GM21619 (cell line): ENCODE data around the gene SLC30A4.

Experiments
- ATAC-seq: cut with Tn5 transposase; IDR thresholded peaks from one replicate; pipeline ENCODE4 v1.9.1; 2021; ENCODE audit not compliant: unreplicated experiment

SLC30A4 gene

GRCh38 chr15:45454814-45455213 lies 67.7 kb downstream of the SLC30A4 start:
- peak; percentile 58 for ATAC-seq

DNA sequence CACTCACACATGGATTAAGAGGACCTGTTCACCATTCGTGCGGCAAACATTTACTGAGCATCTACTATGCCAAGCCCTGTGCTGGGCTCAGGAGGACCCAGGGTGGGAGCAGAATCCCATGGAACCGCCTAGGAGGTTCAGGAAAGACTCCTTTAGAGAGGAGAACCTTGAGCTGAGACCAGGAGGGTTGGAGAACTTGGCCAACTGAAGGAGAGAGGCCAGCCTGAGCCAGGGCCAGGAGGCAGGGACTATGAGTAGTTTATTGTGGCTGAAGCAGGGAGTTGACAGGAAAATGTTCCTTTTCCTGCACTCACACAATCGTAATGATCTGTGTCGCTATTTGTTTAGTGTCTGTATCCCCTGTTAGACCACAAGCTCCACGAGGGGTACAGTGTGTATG lies 71.3 kb downstream of the SLC30A4 start:
- ATAC-seq, result no peak

DNA sequence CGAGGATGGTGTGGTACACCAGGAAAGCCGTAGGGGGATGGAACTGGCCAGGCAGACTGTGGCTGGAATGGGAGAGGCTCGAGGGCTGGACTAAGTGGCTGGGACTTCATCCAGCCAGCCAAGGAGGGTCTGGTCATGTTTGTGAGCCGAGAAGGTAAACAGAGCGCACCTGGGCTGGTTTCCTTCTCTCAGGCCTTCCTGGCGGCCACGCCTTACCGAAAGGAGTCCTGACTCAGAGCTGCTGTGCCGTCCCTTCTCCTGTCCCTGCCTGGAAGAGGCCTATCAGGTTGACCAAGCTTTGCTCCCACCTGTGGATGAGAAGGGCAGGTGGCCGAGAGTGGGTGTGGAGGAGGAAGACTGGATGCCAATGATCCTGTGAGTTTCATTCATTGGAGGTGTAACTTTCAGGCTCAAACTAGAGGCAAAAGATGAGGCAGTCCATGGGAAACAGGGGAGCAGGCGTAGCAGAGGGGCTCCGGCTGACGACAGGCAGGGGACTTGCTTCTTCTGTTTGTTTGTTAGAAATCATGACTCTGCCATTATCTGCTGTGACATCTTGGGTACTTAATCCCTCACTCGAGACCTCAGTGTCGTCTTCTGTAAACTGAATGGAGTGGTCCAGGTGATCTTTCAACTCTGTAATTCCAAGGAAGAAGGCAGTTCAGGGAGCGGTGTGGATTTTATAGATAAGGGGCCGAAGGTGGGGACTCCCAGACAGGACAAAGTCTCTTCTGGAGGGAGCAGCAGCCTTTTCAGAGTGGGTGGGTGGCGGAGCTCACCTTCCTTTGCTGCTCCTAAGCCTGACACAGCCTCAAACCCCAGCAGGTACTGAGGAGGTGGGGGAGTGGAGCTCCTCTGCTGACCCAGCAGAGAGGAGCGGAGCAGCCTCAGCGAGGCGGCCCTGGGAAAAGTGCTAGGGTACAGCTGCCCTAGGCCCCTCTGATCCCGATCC lies 72.4 kb downstream of the SLC30A4 start:
- no peak for ATAC-seq

GRCh38 chr15:45449395-45449794 lies 73.2 kb downstream of the SLC30A4 start:
- no peak for ATAC-seq

DNA sequence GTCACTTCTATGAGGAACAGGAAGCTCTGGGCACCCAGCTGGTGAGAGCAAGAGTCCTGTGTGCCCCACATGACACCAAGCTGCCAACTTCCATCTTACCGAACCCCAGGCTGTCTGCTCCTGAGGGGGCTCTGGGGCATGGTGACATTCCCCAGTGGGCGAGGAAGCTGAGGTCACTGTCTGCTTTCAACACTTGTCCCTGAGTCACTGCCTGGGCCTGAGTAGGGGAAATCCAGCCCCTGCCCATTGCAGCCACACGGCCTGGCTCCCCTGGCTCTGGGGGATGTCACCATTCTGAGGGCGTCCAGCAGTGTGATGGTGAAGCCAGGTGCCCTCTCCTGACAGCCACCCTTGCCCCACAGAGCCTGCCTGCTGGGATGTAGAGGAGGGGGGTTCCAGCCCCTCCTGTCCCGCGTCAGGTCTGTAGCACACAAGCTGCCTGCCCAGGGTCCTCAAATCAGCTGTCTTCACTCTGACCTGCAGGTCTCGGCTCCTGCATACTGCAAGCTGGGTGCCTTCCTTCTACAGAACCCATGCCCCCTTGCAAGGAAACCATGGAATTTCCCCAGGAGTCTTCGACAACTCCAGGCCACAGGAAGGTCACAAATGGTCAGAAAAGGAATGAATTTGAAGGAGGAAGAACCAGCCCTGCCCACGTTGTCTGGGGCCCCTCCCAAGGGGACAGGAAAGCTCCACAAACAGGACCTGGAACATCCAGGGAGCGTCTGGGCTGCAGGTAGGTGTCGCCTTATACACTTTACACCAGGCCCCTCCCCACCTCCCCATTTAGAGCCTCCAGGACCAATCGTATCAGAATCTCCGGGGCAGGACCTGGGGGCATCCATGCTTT lies 74.3 kb downstream of the SLC30A4 start:
- ATAC-seq, result no peak

GRCh38 chr15:45443645-45444044 lies 78.9 kb downstream of the SLC30A4 start:
- ATAC-seq, result no peak

GRCh38 chr15:45442507-45443135 lies 79.9 kb downstream of the SLC30A4 start:
- ATAC-seq, result no peak

DNA sequence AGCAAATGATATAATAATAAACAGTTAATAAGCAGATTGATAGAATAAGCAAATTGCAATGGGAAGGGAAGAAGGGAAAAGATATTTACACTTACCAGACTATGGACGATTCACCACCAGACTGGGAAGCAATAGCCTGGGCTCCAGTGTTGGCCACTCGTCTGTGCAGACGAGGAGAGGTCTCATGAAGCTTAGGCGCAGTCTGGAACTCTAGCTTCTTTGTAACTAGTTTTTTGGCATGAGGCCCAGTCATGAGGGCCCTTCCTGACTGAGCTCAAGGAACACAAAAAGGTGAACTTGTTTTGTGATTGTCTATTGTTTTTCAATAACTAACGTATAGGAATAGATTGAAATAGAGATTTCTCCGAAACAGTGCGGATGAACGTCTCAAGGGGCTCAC lies 80.9 kb downstream of the SLC30A4 start:
- no peak for ATAC-seq

DNA sequence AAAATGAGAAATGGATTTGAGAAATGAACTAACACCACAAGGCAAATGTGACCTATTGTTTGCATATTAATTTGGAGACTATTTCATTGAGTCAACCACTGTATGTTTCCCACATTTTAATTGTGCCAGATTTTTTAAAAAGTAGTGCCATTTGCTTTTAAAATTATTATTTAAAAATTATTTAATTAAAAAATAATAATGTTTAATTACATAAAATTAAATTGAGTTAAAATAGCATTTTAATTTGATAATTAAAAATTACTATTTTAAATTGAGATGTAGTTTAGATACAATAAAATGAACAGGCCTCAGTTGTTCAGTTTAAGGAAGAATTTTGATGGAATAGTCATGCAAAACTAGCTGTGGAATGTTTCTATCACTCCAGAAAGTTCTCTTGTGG lies 81.5 kb downstream of the SLC30A4 start:
- ATAC-seq, result no peak

- no peak for ATAC-seq
Observed at GRCh38 chr15:45439521-45440260, 82.9 kb downstream of the SLC30A4 start.

DNA sequence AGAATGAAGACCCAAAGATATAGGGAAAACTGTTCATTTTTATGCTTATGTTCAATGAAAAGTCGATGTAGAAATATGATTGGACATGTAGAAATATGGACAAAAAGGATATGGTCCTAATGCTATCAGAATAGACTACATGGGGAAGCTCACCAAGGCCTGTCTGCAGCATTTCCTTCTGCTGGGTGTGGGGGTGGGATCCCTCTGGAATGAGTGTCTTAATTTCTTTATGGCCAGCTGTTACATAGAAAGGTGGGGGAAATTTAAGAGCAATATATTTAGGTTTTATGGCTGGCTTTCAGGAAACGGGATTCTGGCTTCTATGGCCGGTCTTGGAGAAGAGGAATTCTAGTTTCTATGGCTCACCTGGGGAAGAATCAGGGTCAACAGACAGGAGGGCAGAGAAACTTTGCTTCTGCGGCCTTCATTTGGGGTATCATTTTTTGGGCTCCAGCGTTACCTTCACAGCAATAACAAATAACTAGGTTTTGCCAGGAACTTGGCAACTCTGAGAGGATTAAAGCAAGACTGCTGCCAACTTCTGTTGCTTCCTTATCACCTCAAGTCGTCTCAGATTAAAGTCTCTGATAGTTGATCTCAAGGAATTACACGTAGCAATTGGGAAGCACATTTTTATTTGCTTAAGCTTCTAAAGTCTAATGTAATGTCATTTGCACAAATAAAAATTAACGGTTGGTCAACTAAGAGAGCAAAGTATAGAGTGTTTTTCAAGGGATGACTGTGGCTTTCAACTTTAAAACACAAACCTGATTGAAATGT lies 87.2 kb downstream of the SLC30A4 start:
- ATAC-seq, result no peak

GRCh38 chr15:45434078-45434567 lies 88.4 kb downstream of the SLC30A4 start:
- no peak for ATAC-seq

DNA sequence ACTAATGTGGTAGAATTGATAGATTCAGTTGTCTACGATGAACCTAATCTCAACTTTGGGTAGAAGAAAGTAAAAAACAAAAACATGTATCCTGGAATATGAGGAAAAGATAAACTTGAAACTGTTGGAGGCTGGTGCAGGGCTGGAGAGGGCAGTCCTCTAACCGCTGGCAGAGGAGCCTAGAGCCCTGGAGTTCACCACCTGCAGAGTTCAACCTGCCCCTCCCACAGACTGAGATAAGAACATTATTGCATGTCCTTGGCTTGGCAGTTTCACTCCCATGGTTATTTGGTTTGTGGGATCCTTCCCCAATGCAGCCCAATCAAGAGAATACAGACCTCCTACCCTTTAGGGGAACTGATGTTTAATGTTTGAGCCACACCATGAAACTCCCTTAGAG lies 91.0 kb downstream of the SLC30A4 start:
- no peak for ATAC-seq

DNA sequence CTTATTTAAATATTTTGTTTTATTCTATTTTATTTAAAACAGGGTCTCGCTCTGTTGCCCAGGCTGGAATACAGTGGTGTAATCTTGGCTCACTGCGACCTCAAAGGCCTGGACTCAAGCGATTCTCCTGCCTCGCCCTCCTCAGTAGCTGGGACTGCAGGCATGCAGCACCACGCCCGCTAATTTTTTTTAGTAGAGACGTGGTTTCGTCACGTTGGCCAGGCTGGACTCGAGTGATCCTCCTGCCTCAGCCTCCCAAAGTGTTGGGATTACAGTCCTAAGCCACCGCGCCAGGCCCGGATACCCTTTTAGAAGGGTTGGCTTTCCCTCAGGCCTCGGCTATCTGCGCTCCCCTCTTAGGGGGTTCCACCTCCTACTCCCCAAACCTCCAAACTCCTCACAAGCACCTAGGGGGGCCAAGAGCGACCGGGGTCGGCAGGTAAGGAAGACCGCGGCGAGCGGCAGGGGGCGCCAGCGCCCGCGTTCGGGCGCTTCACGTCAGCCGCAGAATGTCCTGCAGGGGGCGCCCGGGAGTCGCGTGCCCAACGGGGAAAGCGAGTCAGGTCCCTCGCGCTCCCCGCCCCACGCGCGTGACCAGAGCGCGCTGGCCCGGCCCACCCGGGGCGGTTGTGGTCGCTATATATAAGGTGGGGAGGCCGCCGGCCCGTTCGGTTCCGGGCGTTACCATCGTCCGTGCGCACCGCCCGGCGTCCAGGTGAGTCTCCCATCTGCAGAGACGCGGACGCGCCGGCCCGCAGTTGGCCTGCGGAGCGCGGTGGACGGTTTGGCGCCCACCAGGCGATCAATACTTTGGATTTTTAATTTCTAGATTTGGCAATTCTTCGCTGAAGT lies 92.4 kb downstream of the SLC30A4 start:
- peak; percentile 86 for ATAC-seq
